Sigmoid colon (tissue), 4 donors: ENCODE results near the gene KLHL29.

Experiments
- POLR2AphosphoS5 ChIP-seq, 4 donors: sonication (generic); formaldehyde crosslinking; IDR thresholded peaks; one replicate each; pipeline ENCODE4 v1.6.1; 2017; ENCODE audit warnings: antibody characterized with exemption in 4 of 4
- TF ChIP-seq, protein P1 (sequence below), 4 experiments: fragments of 450-650 bp in 3 of 4; fragments of 200-600 bp in 1 of 4; IDR thresholded peaks; one replicate each; pipeline ENCODE4 v1.5.1; 2016 to 2019; ENCODE audit warnings: antibody characterized with exemption in 4 of 4, mild to moderate bottlenecking in 3 of 4, moderate library complexity in 2 of 4

DNA sequence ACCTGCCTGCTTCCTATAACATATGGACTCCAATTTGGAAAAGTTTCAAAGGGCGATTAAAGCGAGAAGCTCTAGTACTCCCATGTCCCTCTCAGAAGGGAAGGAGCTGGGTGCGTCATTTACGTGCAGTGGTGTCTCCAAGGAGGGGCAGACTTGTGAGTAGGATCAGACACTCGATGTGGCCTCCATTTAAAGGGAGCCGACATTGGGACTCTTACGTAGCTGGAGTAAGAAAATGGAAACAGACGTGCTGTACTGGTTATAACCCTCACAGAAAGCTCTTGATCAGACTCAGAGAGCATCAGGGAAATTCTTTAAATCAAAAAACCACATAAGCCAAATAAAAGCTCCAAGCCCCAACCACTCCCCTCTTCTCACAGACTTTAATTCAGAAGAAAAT, 198.5 kb downstream of the KLHL29 start:
- TF ChIP-seq, protein P1, sequence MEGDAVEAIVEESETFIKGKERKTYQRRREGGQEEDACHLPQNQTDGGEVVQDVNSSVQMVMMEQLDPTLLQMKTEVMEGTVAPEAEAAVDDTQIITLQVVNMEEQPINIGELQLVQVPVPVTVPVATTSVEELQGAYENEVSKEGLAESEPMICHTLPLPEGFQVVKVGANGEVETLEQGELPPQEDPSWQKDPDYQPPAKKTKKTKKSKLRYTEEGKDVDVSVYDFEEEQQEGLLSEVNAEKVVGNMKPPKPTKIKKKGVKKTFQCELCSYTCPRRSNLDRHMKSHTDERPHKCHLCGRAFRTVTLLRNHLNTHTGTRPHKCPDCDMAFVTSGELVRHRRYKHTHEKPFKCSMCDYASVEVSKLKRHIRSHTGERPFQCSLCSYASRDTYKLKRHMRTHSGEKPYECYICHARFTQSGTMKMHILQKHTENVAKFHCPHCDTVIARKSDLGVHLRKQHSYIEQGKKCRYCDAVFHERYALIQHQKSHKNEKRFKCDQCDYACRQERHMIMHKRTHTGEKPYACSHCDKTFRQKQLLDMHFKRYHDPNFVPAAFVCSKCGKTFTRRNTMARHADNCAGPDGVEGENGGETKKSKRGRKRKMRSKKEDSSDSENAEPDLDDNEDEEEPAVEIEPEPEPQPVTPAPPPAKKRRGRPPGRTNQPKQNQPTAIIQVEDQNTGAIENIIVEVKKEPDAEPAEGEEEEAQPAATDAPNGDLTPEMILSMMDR (IDR thresholded peaks at IDR 0.05): no peak
- TF ChIP-seq POLR2AphosphoS5 (IDR thresholded peaks at IDR 0.05): no peak
